Activated CD4-positive, alpha-beta memory T cell treated with anti-CD3 and anti-CD28 coated beads for 36 hours (primary cell): Measurements from ENCODE around the gene MICALL1. TPM values are rescaled to one million over a fixed set of nuclear protein-coding genes. Genes with fewer than 3 reads are reported as not detected.
"Not testable (repeated sequence)": the region's sequence is repeated elsewhere in the genome, so short reads cannot be mapped to it uniquely, and the experiment has no call there.

ENCODE experiments used
- CTCF ChIA-PET: fragments of 350-600 bp; sonication (Branson Sonifier 250); formaldehyde crosslinking; loops from one replicate; lab custom pipeline; 2021; ENCODE audit warnings: antibody characterized with exemption, inconsistent platforms; lab: Charles Lee
- POLR2A ChIA-PET: fragments of 350-600 bp; sonication (Branson Sonifier 250); formaldehyde crosslinking; loops from one replicate; lab custom pipeline; 2021; ENCODE audit warnings: antibody characterized with exemption; lab: Charles Lee
- DNase-seq: peaks from one replicate; pipeline ENCODE4 v3.0.0-alpha.2; 2020
- H3K27ac Mint-ChIP-seq: one replicate; pipeline ENCODE4 v1.8.0; 2021; ENCODE audit warnings: mixed read lengths
- H3K27me3 Mint-ChIP-seq: one replicate; pipeline ENCODE4 v1.8.0; 2021; ENCODE audit warnings: mixed read lengths
- H3K36me3 Mint-ChIP-seq: one replicate; pipeline ENCODE4 v1.8.0; 2021; ENCODE audit warnings: mixed read lengths
- H3K4me1 Mint-ChIP-seq: one replicate; pipeline ENCODE4 v1.8.0; 2021; ENCODE audit warnings: low read depth, mixed read lengths
- H3K4me3 Mint-ChIP-seq: one replicate; pipeline ENCODE4 v1.8.0; 2021; ENCODE audit warnings: mild to moderate bottlenecking, mixed read lengths
- H3K9me3 Mint-ChIP-seq: one replicate; pipeline ENCODE4 v1.8.0; 2021; ENCODE audit warnings: mixed read lengths
- intact Hi-C: fragments of 100-400 bp; cut with micrococcal nuclease; formaldehyde crosslinking; loops from one replicate; pipeline ENCODE4 v1.15.1; 2023
- total RNA-seq, 2 experiments: library from RNA; stranded (reverse); gene quantifications; one replicate each; pipeline ENCODE4 v1.2.3, GENCODE V29; 2021

The MICALL1 gene
- total RNA-seq, 2 experiments from 2014 or later = 18.4 to 19.1 TPM

DNA sequence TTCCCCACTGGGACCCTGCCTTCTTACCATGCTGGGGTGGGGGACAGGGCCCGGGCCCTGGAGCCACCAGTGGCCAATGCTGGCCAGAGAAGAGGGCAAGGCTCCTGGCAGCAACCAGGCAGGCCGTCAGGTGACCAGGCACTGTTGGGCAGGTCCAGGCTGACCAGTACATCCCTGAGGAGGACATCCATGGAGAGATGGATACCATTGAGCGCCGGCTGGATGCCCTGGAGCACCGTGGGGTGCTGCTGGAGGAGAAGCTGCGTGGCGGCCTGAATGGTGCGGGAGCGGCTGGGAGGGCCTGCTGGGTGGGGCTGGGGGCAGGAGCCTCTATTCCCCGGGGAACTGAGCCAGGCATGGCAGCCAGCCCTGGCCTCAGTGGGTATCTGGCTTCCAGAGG, 26.3 kb downstream of the MICALL1 start:
- H3K36me3 Mint-ChIP-seq = peaks cover 2% of the 10 kb centered on the region
- intact Hi-C loops = no loop called here
- DNase-seq = no peak
- H3K27me3 Mint-ChIP-seq = no peaks in the 10 kb centered on the region
- POLR2A ChIA-PET = no interaction called here
- no peak overlapping the region for H3K27ac Mint-ChIP-seq
- no peaks in the 10 kb centered on the region for H3K9me3 Mint-ChIP-seq
- CTCF ChIA-PET = interaction anchor here (1.0 to 7.9 kb wide), 4 partner anchors 27 to 121 kb away, joined by 3 to 58 read pairs (median 8); partner anchors contain the start of gene MICALL1
- H3K4me1 Mint-ChIP-seq = peaks cover 8% of the 10 kb centered on the region
- H3K4me3 Mint-ChIP-seq = no peak overlapping the region

DNA sequence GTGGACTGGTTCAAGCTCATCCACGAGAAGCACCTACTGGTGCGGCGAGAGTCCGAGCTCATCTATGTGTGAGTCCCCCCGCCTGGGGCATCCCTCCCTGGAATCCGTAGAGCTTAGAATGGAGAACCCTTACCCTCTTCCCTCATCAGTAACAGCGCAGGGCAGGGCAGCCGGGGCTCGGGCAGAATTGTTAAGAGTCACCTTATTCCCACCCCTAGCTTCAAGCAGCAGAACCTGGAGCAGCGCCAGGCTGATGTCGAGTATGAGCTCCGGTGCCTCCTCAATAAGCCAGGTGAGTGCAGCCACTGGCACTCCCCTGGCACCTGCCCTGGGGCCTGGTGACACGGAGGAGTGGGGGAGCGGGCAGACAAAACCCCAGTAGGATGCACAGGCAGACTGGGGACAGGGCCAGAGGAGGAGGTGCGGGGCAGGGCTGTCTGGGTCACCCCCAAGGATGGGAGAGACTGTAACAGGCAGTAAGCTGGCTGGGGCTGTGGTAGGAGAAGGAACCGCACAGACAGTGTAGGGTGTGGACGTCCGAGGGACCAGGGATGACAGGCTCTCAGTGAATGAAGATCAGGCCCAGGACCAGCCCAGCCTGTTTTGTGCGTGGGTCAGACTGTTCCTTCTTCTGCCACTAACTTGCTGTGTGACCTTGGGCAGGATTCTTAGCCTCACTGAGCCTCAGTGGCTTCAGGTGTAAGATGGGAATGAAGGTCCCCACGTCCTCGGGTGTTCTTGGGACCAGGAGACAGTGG, 26.9 kb downstream of the MICALL1 start:
- Mint-ChIP-seq H3K4me1 (peaks cover 8% of the 10 kb centered on the region), H3K27me3 (no peaks in the 10 kb centered on the region), H3K36me3 (peaks cover 4% of the 10 kb centered on the region), H3K9me3 (no peaks in the 10 kb centered on the region), H3K4me3 (no peak overlapping the region), H3K27ac (no peak overlapping the region)
- CTCF ChIA-PET = interaction anchor here (1.0 to 7.9 kb wide), 7 partner anchors 11 to 120 kb away, joined by 3 to 58 read pairs (median 4); partner anchors contain the start of gene MICALL1
- intact Hi-C loops = no loop called here
- POLR2A ChIA-PET = no interaction called here
- no peak for DNase-seq

DNA sequence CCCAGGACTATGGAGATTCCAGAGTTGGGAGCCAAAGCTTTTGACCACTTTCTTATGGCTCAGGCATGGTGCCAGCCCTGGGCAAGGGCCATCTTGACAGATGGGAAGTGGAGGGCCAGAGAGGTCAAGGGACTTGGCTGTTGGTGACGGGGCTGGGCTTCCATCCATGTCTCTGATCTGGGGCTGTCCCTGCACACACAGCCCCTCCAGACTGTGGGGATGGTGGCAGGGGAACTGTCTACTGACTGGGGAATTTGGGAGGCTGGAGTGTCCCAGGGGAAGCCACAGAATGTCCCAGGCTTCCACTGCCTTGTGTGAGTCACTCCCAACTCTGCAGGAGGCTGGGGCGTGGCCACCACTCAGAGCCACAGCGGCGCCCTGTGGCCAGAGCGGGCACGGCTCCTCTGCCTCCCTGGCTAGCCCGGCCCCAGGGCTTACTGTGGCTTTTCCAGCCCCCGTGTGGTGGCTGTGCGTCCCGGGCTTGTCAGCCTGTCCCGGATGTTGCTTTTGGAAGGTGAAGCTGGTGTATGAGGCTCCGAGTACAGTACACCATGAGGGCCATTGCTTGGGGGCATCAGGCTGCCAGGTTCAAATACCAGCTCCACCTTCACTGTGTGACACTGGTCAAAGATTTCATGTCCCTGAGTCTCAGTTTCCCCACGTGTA, 27.7 kb downstream of the MICALL1 start:
- H3K27ac Mint-ChIP-seq = no peak overlapping the region
- POLR2A ChIA-PET = interaction anchor here (0.8 kb wide), 1 partner anchor 15 kb away, joined by 3 read pairs; no protein-coding TSS in a partner anchor

DNA sequence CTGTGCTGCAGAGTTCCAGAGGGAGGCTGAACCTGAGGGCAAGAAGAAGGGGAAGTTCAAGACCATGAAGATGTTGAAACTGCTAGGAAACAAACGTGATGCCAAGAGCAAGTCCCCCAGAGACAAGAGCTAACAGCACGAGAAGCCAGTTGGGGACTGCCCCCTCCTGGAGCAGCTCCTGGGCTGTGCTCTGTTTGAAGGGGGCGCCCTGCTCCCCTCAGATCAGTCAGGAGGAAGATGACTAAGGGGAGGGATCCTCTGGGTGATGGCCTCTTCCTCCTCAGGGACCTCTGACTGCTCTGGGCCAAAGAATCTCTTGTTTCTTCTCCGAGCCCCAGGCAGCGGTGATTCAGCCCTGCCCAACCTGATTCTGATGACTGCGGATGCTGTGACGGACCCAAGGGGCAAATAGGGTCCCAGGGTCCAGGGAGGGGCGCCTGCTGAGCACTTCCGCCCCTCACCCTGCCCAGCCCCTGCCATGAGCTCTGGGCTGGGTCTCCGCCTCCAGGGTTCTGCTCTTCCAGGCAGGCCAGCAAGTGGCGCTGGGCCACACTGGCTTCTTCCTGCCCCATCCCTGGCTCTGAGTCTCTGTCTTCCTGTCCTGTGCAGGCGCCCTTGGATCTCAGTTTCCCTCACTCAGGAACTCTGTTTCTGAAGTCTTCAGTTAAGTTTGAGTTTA, 34.7 kb downstream of the MICALL1 start:
- no peak for DNase-seq
- no peak overlapping the region for H3K27ac Mint-ChIP-seq
- no peaks in the 10 kb centered on the region for H3K4me1 Mint-ChIP-seq
- ChIA-PET POLR2A (no interaction called here), CTCF (no interaction called here)
- H3K9me3 Mint-ChIP-seq = no peaks in the 10 kb centered on the region
- H3K4me3 Mint-ChIP-seq = no peak overlapping the region
- peaks cover 9% of the 10 kb centered on the region for H3K36me3 Mint-ChIP-seq
- H3K27me3 Mint-ChIP-seq = no peaks in the 10 kb centered on the region
- intact Hi-C loops = no loop called here

More for the DNA sequence above, 27.7 kb downstream of the MICALL1 start:
- no peaks in the 10 kb centered on the region for H3K27me3 Mint-ChIP-seq
- H3K4me3 Mint-ChIP-seq = no peak overlapping the region
- H3K4me1 Mint-ChIP-seq = peaks cover 8% of the 10 kb centered on the region
- peaks cover 4% of the 10 kb centered on the region for H3K36me3 Mint-ChIP-seq
- no peaks in the 10 kb centered on the region for H3K9me3 Mint-ChIP-seq
- CTCF ChIA-PET = interaction anchor here (0.5 to 7.9 kb wide), 21 partner anchors 10 to 750 kb away, joined by 3 to 58 read pairs (median 3); partner anchors contain the start of genes C22orf23, MICALL1 and POLR2F
- intact Hi-C loops = loop anchor here (1.0 to 2.0 kb wide), 2 partner anchors 47 to 117 kb away; no protein-coding TSS in a partner anchor
- peak; percentile 93 for DNase-seq

DNA sequence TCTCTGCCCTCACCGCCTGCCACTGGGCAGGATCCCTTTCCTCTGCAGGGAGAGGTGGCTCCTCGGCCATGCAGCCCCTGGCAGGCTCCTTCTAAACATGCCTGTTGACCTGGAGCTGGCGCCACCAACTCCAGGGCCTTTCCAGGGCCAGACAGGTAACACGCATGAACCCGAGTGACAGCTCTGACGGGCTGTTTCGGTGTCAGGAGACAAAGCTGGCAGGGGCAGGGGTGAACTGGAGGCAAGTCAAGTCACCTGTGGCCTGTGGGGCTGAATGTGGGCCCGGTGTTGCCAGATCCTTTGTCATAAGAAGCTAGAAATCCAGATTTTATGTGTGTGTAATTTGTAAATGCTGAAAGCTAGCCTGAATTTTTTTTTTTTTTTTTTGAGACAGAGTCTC, 36.0 kb downstream of the MICALL1 start:
- H3K27ac Mint-ChIP-seq = no peak overlapping the region
- no peaks in the 10 kb centered on the region for H3K4me1 Mint-ChIP-seq
- H3K27me3 Mint-ChIP-seq = no peaks in the 10 kb centered on the region
- DNase-seq = no peak
- POLR2A ChIA-PET = interaction anchor here (1.2 kb wide), 1 partner anchor 45 kb away, joined by 3 read pairs; no protein-coding TSS in a partner anchor
- H3K9me3 Mint-ChIP-seq = no peaks in the 10 kb centered on the region
- CTCF ChIA-PET = no interaction called here
- no peak overlapping the region for H3K4me3 Mint-ChIP-seq
- H3K36me3 Mint-ChIP-seq = peaks cover 7% of the 10 kb centered on the region
- intact Hi-C loops = no loop called here

DNA sequence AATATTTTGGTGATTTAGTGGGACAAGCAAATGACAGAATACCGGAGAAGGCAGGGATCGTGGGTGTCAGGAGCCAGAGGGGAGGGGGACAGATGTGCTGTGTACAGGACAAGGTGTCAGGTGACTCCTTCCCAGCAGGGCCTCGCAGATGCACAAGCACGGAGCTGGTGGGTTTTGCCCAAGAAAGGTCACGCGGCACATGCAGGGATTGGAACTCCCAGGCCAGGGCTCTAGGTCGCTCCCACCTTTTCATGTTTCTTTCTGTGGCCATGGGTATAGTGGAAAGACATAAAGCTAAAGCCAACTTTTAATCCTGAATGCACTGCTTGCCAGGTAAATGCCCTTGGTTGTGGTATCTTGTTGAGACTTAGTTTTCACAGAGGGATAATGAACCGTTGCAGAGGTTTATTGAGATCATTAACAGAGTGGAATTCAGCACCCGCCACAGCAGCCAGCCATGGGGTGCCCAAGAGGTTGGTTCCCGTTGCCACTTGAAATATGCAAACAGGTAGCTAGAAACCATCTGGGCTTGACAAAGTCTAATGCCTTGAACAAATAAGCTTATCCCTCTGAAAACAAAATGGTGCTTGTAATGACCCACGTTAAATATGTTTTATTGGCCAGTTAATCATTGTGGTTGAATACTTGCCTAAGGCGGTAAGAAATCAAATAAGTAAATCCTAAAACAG, 37.2 kb downstream of the MICALL1 start:
- Mint-ChIP-seq H3K36me3 (peaks cover 5% of the 10 kb centered on the region), H3K9me3 (no peaks in the 10 kb centered on the region), H3K4me1 (no peaks in the 10 kb centered on the region), H3K4me3 (no peak overlapping the region), H3K27ac (no peak overlapping the region), H3K27me3 (no peaks in the 10 kb centered on the region)
- ChIA-PET CTCF (interaction anchor here (0.8 to 1.0 kb wide), 2 partner anchors 9 to 10 kb away, joined by 3 read pairs; partner anchors contain the start of genes C22orf23 and POLR2F), POLR2A (interaction anchor here (1.6 kb wide), 1 partner anchor 10 kb away, joined by 3 read pairs; the partner anchor contains the start of genes C22orf23 and POLR2F)
- DNase-seq = no peak
- intact Hi-C loops = no loop called here

DNA sequence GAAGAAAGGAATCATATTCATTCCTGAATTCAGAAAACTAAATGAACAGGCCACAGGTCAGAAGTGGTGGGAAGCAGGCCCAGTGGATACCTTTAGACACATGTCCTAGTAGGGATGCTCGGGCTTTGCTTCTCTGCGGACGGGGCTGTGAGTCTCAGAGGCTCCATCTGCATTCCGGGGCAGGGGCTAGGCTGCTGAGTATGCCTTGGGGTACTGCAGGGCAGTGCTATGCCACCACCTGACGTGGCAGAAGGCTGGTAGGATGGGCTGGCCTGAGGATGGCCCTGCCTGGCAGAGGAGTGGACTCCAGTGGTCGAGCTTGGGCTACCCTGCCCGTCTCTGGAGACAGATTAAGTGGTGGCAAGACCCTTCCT, 37.7 kb downstream of the MICALL1 start:
- H3K4me3 Mint-ChIP-seq = no peak overlapping the region
- H3K27me3 Mint-ChIP-seq = no peaks in the 10 kb centered on the region
- ChIA-PET CTCF (interaction anchor here (1.0 kb wide), 2 partner anchors 10 kb away, joined by 3 to 4 read pairs; no protein-coding TSS in a partner anchor), POLR2A (interaction anchor here (1.6 kb wide), 1 partner anchor 10 kb away, joined by 3 read pairs; the partner anchor contains the start of genes C22orf23 and POLR2F)
- H3K9me3 Mint-ChIP-seq = no peaks in the 10 kb centered on the region
- intact Hi-C loops = no loop called here
- DNase-seq = no peak
- H3K27ac Mint-ChIP-seq = no peak overlapping the region
- peaks cover 5% of the 10 kb centered on the region for H3K36me3 Mint-ChIP-seq
- H3K4me1 Mint-ChIP-seq = no peaks in the 10 kb centered on the region

DNA sequence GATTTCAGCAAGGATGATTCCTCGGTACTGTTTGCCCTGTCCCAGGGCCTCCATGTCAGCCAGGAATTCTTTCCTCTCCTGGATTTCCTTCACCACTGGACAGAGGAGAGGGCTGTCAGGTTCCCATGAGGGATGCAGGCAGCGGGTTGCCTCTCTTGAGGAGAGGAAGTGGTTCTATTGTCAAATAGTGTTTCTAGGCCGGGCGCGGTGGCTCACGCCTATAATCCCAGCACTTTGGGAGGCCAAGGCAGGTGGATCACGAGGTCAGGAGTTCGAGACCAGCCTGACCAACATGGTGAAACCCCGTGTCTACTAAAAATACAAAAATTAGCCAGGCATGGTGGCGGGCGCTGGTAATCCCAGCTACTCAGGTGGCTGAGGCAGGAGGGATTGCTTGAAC, 38.3 kb downstream of the MICALL1 start:
- H3K4me1 Mint-ChIP-seq, H3K36me3 Mint-ChIP-seq, intact Hi-C loops, DNase-seq, H3K27ac Mint-ChIP-seq, H3K27me3 Mint-ChIP-seq, H3K4me3 Mint-ChIP-seq, H3K9me3 Mint-ChIP-seq: not testable (repeated sequence)
- CTCF ChIA-PET = interaction anchor here (1.0 kb wide), 1 partner anchor 10 kb away, joined by 4 read pairs; no protein-coding TSS in a partner anchor
- POLR2A ChIA-PET = interaction anchor here (1.6 kb wide), 1 partner anchor 9 kb away, joined by 3 read pairs; the partner anchor contains the start of genes C22orf23 and POLR2F

DNA sequence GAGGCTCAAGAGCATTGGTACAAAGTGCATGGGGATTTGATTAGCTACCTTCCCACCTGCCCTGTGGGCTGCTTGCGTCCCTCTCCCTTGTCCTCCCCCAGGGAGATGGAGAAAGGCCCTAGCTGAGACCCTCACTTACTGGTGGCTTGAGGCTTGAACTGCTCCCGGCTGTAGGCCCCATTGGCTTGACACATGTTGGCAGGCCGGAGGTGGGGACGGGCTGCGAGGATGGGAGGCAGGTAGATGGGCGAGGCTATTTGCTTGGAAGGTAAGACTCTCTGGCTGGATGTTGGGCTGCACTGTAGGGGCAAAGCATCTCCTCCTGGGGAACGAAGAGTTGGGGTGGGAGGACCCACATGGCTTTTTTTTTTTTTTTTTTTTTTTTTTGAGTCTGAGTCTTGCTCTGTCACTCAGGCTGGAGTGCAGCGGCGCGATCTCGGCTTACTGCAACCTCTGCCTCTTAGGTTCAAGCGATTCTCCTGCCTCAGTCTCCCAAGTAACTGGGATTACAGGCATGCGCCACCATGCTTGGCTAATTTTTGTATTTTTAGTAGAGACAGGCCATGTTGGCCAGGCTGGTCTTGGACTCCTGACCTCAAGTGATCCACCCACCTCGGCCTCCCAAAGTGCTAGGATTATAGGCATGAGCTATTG, 41.2 kb downstream of the MICALL1 start:
- H3K27me3 Mint-ChIP-seq, H3K9me3 Mint-ChIP-seq, H3K27ac Mint-ChIP-seq, POLR2A ChIA-PET, H3K36me3 Mint-ChIP-seq, H3K4me1 Mint-ChIP-seq, H3K4me3 Mint-ChIP-seq, intact Hi-C loops, DNase-seq, CTCF ChIA-PET: not testable (repeated sequence)

DNA sequence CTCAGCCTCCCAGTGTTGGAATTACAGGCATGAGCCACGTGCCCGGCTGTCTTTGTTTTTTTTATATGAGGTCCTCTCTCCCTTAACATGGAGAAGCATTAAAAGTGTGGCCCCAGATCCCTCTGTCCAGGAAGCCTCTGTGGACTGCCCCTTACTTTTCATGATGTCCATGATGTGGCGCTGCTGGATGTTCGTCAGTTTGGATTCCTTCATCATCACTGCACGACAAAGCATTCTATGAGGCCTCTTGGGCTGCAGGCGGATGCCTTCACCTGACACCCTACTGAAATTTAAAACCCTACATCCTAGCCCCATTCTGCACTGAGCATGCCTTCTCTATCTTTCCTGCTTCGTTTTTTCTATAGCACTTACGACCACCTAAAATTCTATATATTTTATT, 45.2 kb downstream of the MICALL1 start:
- H3K27me3 Mint-ChIP-seq = peaks cover 9% of the 10 kb centered on the region
- intact Hi-C loops = loop anchor here (5.0 kb wide), 2 partner anchors 54 to 144 kb away; partner anchors contain the start of gene GCAT
- CTCF ChIA-PET = interaction anchor here (1.1 kb wide), 1 partner anchor 15 kb away, joined by 4 read pairs; no protein-coding TSS in a partner anchor

More for the DNA sequence above, 45.2 kb downstream of the MICALL1 start:
- Mint-ChIP-seq H3K4me3 (no peak overlapping the region), H3K4me1 (peaks cover 20% of the 10 kb centered on the region), H3K27ac (no peak overlapping the region), H3K9me3 (no peaks in the 10 kb centered on the region), H3K36me3 (no peaks in the 10 kb centered on the region)
- DNase-seq = no peak
- POLR2A ChIA-PET = no interaction called here
